ENCODE data around the gene TNS2.

Gene TNS2

GRCh38 chr12:53048780-53049401 lies 974 bp upstream of the TNS2 start:
- FAIRE-seq (no peak), DNase-seq (ENCODE audit: insufficient read length, low spot score) (no peak)

DNA sequence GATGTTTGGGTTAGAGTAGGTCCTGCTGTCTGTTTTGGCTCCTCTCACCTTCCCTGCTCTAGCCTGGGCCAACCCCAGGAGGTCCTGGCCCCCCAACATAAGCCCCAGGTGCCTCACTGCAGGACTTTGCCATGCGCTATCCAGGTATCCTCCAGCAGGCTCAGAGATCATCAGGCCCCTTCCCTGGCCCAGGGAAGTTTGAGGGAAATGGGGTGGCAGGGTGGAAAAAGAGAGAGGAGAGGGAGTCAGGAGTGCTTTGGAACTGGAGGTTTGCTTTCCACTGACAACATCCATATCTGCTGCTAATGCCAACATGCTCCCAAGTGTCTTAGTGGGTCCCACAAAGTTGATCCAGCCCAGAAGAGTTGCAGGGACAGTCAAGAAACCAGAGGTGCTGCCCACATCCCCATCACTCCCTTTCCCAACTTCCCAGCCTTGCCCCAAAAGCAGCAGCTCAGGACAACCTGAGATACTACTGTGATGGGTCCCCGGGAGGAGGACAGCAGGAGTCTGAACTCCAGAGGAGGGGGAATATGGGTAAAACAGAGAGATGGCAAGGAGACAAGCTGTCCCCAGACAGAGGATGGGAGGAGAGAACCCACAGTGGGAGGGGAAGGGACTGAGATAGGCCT lies 677 bp downstream of the TNS2 start:
- FAIRE-seq (no peak), DNase-seq (ENCODE audit: insufficient read length, low spot score) (no peak)
- TF ChIP-seq POLR2A (IDR thresholded peaks at IDR 0.05; ENCODE audit: low read depth, low read length): no peak

More at GRCh38 chr12:53048780-53049401, 974 bp upstream of the TNS2 start:
- TF ChIP-seq POLR2A (IDR thresholded peaks at IDR 0.05; ENCODE audit: low read depth, low read length): no peak

DNA sequence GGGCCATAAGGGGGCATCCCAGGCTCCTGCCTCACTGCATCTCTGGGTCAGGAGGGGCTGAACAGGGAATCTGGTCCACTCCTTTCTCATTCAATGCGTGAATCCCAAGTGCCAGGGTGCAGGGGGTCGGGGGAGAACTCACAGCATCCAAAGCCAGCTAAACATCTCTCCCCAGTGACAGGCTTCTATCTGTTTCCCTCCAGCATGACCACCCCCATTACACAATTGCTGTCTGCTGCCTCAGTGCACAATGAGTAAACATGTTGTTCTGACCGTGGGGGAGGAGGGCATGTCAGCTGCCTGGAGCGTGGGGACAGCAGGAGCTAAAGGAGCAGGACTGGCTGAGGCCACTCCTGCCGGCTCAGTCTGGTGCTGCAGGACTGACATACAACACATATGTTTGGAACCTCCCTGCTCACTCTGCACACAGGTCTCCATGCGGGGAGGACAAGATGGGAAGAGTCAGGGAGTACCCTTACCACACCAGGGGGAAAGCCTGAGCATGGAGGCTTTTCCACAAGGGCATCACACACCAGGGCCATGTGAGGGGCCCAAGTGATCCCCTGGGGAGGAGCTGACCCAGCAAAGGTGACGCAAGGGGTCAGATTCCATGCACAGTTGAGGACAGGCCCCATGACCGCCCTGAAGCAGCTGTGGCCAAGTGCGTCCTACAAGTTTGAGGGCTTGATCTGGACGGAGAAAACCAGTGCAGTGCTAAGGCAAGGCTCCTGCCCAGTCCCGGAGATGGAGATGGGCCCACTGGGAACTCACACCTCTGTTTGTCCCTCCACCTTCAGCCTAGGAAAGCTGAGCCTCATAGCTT lies 1.4 kb downstream of the TNS2 start:
- FAIRE-seq (no peak), DNase-seq (ENCODE audit: insufficient read length, low spot score) (no peak)
- TF ChIP-seq POLR2A (IDR thresholded peaks at IDR 0.05; ENCODE audit: low read depth, low read length): 0 out of 2 replicates have a peak, but pooled peaks have one; percentile 17

- DNase-seq (ENCODE audit: insufficient read length, low spot score) (no peak), FAIRE-seq (no peak)
- no peak for TF ChIP-seq POLR2A (IDR thresholded peaks at IDR 0.05; ENCODE audit: low read depth, low read length)
Measured at GRCh38 chr12:53051881-53052412, 2.1 kb downstream of the TNS2 start.

DNA sequence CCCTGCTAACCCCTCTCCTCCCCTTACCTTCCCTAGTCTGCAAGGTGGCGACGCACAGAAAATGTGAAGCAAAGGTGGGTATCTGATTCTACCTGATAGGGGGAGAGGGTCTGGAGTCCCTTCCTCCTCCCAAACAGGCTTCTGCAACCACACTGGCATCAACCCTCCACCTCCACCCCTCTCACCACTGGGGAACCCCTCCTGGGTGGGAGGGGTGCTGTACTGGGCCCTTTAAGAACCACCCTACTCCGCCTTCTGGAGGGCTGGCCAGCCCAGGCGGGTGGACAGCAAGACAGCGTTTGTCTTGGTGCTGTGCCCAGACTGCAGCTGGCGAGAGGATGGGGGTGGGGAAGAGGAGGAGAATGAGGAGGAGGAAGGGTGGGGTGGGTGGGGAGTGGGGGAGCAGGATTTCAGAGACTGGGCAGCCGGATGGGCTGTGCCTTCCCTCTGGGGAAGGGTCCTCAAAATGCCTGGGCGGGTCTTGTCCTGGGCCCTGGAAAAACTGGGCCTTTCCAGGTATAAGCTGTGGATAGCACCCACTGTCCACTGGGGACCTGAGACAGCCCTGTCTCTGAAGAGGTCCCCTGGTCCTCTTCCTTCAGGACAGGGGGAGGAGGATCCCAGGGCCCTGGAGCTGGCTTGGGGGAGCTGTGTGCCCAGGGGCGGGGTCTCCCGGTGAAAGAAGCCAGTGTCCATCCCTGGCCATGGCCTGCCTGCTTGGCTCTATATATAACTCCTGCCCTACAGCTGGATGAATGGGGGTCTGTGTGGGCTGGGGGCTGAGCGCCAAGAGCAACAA lies 2.8 kb downstream of the TNS2 start:
- DNase-seq (ENCODE audit: insufficient read length, low spot score): peak; percentile 58

GRCh38 chr12:53053218-53054111 lies 3.6 kb downstream of the TNS2 start:
- DNase-seq (ENCODE audit: insufficient read length, low spot score) (no peak), FAIRE-seq (no peak)
- no peak for TF ChIP-seq POLR2A (IDR thresholded peaks at IDR 0.05; ENCODE audit: low read depth, low read length)

More for the DNA sequence above, 2.8 kb downstream of the TNS2 start:
- no peak for FAIRE-seq
- TF ChIP-seq POLR2A (IDR thresholded peaks at IDR 0.05; ENCODE audit: low read depth, low read length): no peak

DNA sequence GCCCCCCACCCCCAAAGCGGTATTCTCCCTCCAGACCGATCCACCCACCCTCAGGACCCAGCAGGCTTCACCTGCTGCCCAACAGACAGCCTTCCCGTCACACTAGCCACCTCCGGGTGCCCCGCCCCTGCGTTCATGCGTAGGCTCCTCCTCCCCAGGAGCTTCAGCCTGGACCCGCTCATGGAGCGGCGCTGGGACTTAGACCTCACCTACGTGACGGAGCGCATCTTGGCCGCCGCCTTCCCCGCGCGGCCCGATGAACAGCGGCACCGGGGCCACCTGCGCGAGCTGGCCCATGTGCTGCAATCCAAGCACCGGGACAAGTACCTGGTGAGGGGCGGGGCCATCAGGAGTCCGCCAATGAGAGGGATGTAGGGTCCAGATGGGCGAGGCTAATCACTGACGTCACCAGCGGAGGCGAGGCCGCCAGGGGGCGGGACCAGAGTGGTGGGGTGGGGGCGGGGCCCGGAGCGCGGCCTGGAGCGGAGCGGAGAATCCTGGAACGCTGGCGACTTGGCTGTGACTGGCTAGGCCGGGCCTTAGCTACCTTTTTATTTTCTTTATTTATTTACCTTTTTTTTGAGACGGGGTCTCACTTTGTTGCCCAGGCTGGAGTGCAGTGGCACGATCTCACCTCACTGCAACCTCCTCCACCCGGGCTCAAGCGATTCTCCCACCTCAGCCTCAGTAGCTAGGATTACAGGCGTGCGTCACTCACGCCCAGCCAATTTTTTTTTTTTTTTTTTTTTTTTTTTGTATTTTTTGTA lies 4.4 kb downstream of the TNS2 start:
- FAIRE-seq (no peak), DNase-seq (ENCODE audit: insufficient read length, low spot score) (no peak)
- no peak for TF ChIP-seq POLR2A (IDR thresholded peaks at IDR 0.05; ENCODE audit: low read depth, low read length)

DNA sequence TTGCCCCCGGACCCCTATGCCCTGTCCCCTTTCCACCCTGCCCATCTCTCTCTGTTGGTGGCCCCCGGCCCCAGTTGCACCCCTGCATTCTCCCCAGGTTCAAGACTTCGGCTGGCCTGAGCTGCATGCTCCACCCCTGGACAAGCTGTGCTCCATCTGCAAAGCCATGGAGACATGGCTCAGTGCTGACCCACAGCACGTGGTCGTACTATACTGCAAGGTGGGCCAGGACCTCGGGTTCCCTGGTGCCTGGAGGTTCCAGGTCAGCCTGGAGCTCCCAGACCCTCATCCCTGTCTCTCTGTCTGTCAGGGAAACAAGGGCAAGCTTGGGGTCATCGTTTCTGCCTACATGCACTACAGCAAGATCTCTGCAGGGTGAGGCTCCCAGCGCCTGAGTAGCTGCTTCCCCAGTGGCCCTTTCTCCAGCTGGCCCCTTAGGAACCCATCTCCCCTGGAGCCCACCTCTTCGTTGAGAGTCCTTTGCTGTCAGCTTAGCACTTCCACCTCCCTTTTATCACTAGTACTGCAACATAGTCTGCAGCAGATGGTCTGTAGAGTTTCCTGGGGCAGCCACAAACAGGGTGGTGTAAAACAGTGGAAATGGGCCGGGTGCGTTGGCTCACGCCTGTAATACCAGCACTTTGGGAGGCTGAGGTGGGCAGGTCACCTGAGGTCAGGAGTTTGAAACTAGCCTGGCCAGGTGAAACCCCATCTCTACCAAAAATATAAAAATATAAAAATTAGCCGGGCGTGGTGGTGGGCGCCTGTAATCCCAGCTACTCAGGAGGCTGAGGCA lies 5.8 kb downstream of the TNS2 start:
- FAIRE-seq: no peak
- TF ChIP-seq POLR2A (IDR thresholded peaks at IDR 0.05; ENCODE audit: low read depth, low read length): no peak
- DNase-seq (ENCODE audit: insufficient read length, low spot score): no peak

DNA sequence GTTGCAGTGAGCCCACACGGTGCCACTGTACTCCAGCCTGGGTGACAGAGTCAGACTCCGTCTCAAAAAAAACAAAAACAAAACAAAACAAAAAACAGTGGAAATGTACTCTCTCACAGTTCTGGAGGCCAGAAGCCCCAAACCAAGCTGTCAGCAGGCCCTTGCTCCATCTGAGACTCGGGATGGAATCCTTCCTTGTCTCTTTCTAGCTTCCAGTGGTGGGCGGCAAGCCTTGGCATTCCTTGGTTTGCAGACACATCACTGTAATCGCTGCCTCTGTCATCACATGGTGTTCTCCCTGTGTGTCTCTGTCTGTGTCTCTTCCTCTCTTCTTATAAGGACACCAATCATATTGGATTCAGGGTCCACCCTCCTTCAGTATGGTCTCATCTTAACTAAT lies 6.4 kb downstream of the TNS2 start:
- DNase-seq (ENCODE audit: insufficient read length, low spot score): no peak
- no peak for TF ChIP-seq POLR2A (IDR thresholded peaks at IDR 0.05; ENCODE audit: low read depth, low read length)
- no peak for FAIRE-seq

GRCh38 chr12:53056901-53057300 lies 7.0 kb downstream of the TNS2 start:
- DNase-seq (ENCODE audit: insufficient read length, low spot score): no peak
- TF ChIP-seq POLR2A (IDR thresholded peaks at IDR 0.05; ENCODE audit: low read depth, low read length): no peak
- FAIRE-seq: no peak

- no peak for TF ChIP-seq POLR2A (IDR thresholded peaks at IDR 0.05; ENCODE audit: low read depth, low read length)
- FAIRE-seq: no peak
- DNase-seq (ENCODE audit: insufficient read length, low spot score): no peak
Measured at GRCh38 chr12:53057816-53058500, 8.1 kb downstream of the TNS2 start.
